Adipocyte (in vitro differentiated cells): ENCODE results near the gene ZNF133.

Experiments
- DNase-seq: peaks from one replicate; pipeline ENCODE4 v3.0.0-alpha.2; 2015; ENCODE audit warnings: low read depth
- H3K27me3 ChIP-seq: replicated peaks from 2 replicates; pipeline ENCODE4 v1.7.0; 2013; ENCODE audit warnings: mild to moderate bottlenecking, low read length, moderate library complexity; ENCODE audit not compliant: control insufficient read depth, insufficient read depth
- H3K36me3 ChIP-seq: 2 replicates; pipeline ENCODE4 v1.7.0; 2013; ENCODE audit warnings: low read length, mild to moderate bottlenecking, moderate library complexity; ENCODE audit not compliant: control insufficient read depth, insufficient read depth, severe bottlenecking
- H3K4me1 ChIP-seq: 2 replicates; pipeline ENCODE4 v1.7.0; 2013; ENCODE audit warnings: mild to moderate bottlenecking, low read length, moderate library complexity; ENCODE audit not compliant: control insufficient read depth, insufficient read depth
- H3K4me3 ChIP-seq: 2 replicates; pipeline ENCODE4 v1.7.0; 2013; ENCODE audit warnings: mild to moderate bottlenecking, low read length, moderate library complexity
- H3K9ac ChIP-seq: 2 replicates; pipeline ENCODE4 v1.7.0; 2013; ENCODE audit warnings: mild to moderate bottlenecking, low read length, moderate library complexity
- H3K9me3 ChIP-seq: 2 replicates; pipeline ENCODE4 v1.7.0; 2013; ENCODE audit warnings: mild to moderate bottlenecking, low read length, moderate library complexity; ENCODE audit not compliant: control insufficient read depth

The ZNF133 gene

DNA sequence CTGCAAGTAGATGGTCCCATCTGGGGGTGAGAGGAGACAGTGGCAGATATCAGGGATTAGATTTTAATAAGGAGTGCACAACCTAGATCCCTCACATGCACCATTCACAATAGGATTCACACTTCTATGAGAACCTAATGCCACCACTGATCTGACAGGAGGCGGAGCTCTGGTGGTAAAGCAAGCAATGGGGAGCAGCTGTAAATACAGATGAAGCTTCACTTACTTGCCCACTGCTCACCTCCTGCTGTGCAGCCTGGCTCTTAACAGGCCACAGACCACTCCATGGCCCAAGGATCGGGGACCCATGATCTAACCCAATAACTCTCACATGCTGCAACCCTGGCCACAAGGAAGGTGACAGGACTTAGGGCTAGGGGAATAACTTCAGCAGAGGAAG lies 75.4 kb downstream of the ZNF133 start:
- Histone ChIP-seq H3K36me3 (no peaks in the 10 kb centered on the region), H3K4me3 (no peak overlapping the region), H3K4me1 (peaks cover 19% of the 10 kb centered on the region), H3K9me3 (no peaks in the 10 kb centered on the region), H3K27me3 (no peaks in the 10 kb centered on the region), H3K9ac (no peak overlapping the region)
- no peak for DNase-seq

DNA sequence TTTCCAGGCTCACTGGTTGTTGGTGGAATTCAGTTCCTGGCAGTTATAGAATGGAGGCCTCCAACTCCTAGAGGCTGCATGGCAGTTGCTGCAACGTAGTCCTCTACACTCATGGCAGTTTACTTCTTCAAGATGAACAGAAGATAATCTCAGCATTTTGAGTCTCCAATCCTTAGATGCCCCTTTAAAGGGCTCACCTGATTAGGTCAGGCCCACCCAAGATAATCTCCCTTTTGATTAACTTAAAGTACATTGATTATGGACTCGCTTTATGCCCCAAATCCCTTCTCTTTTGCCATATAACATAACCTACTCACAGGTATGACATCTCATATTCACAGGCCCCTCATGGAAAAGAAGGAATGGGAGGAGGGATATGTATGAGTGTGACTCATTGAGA lies 76.4 kb downstream of the ZNF133 start:
- H3K9ac ChIP-seq = no peak overlapping the region
- H3K9me3 ChIP-seq = no peaks in the 10 kb centered on the region
- H3K4me3 ChIP-seq = no peak overlapping the region
- DNase-seq = no peak
- H3K4me1 ChIP-seq = peaks cover 12% of the 10 kb centered on the region
- no peaks in the 10 kb centered on the region for H3K27me3 ChIP-seq
- no peaks in the 10 kb centered on the region for H3K36me3 ChIP-seq
